Astrocyte (in vitro differentiated cells and primary cell): ENCODE results near the gene CDKN1A. TPM values are rescaled to one million over a fixed set of nuclear protein-coding genes. Genes with fewer than 3 reads are reported as not detected.
A peak's percentile ranks its signal among the peaks of the same experiment; 100 is the strongest.

Experiments
- DNase-seq: peaks from one replicate; pipeline ENCODE4 v3.0.0-alpha.2; 2010; ENCODE audit warnings: low read depth
- FAIRE-seq: peaks from 2 replicates; lab custom pipeline; 2011; peaks lifted over from hg19 to GRCh38; lab: Jason Lieb, UNC
- H2AFZ ChIP-seq: 2 replicates; pipeline ENCODE4 v1.6.0; 2012; ENCODE audit warnings: low read depth, low read length, inconsistent platforms
- H3K27ac ChIP-seq: 2 replicates; pipeline ENCODE4 v1.5.1; 2011; ENCODE audit warnings: low read depth, low read length, inconsistent platforms
- H3K27me3 ChIP-seq: 2 replicates; pipeline ENCODE4 v1.6.0; 2011; ENCODE audit warnings: low read length, inconsistent platforms; ENCODE audit not compliant: insufficient read depth
- H3K36me3 ChIP-seq: 2 replicates; pipeline ENCODE4 v1.5.1; 2011; ENCODE audit warnings: low read length, inconsistent platforms; ENCODE audit not compliant: insufficient read depth
- H3K4me1 ChIP-seq: 2 replicates; pipeline ENCODE4 v1.5.1; 2011; ENCODE audit warnings: low read length, inconsistent platforms; ENCODE audit not compliant: insufficient read depth
- H3K4me2 ChIP-seq: 2 replicates; pipeline ENCODE4 v1.6.0; 2012; ENCODE audit warnings: low read length, inconsistent platforms
- H3K4me3 ChIP-seq: 2 replicates; pipeline ENCODE4 v1.5.1; 2011; ENCODE audit warnings: low read depth, mild to moderate bottlenecking, low read length, inconsistent platforms; ENCODE audit not compliant: insufficient read depth
- H3K79me2 ChIP-seq: 2 replicates; pipeline ENCODE4 v1.6.0; 2012; ENCODE audit warnings: mild to moderate bottlenecking, low read length, inconsistent platforms; ENCODE audit not compliant: insufficient read depth
- H3K9ac ChIP-seq: 2 replicates; pipeline ENCODE4 v1.6.0; 2012; ENCODE audit warnings: mild to moderate bottlenecking, low read length, inconsistent platforms
- H3K9me3 ChIP-seq: 2 replicates; pipeline ENCODE4 v1.5.1; 2012; ENCODE audit warnings: low read depth, mild to moderate bottlenecking, low read length, inconsistent platforms; ENCODE audit not compliant: insufficient read depth
- H4K20me1 ChIP-seq: 2 replicates; pipeline ENCODE4 v1.6.0; 2012; ENCODE audit warnings: low read length, inconsistent platforms; ENCODE audit not compliant: insufficient read depth
- H3K27ac Mint-ChIP-seq: one replicate; pipeline ENCODE4 v1.8.0; 2021; ENCODE audit warnings: mild to moderate bottlenecking, mixed read lengths; ENCODE audit not compliant: unreplicated experiment
- H3K27me3 Mint-ChIP-seq: one replicate; pipeline ENCODE4 v1.8.0; 2021; ENCODE audit warnings: low read depth, mixed read lengths; ENCODE audit not compliant: unreplicated experiment
- H3K36me3 Mint-ChIP-seq: one replicate; pipeline ENCODE4 v1.8.0; 2021; ENCODE audit warnings: low read depth, mixed read lengths; ENCODE audit not compliant: unreplicated experiment
- H3K4me1 Mint-ChIP-seq: one replicate; pipeline ENCODE4 v1.8.0; 2021; ENCODE audit warnings: low read depth, mixed read lengths; ENCODE audit not compliant: unreplicated experiment
- H3K4me3 Mint-ChIP-seq: one replicate; pipeline ENCODE4 v1.8.0; 2021; ENCODE audit warnings: mild to moderate bottlenecking, moderate library complexity, mixed read lengths; ENCODE audit not compliant: unreplicated experiment
- H3K9me3 Mint-ChIP-seq: one replicate; pipeline ENCODE4 v1.8.0; 2021; ENCODE audit warnings: mild to moderate bottlenecking, mixed read lengths; ENCODE audit not compliant: unreplicated experiment
- CTCF ChIP-seq: IDR thresholded peaks from 2 replicates; pipeline ENCODE4 v1.5.1; 2011; ENCODE audit warnings: low read depth, mild to moderate bottlenecking, inconsistent platforms, low read length, moderate library complexity; ENCODE audit not compliant: insufficient read depth
- EZH2 ChIP-seq: IDR thresholded peaks from 2 replicates; pipeline ENCODE4 v1.6.1; 2012; ENCODE audit warnings: mild to moderate bottlenecking, low read length, inconsistent platforms; ENCODE audit not compliant: insufficient read depth
- total RNA-seq: library from RNA; stranded (reverse); gene quantifications from 2 replicates; pipeline ENCODE4 v1.2.1, GENCODE V29; 2021

Gene CDKN1A
- total RNA-seq, 1 donor from 2014 or later = 1,014 TPM

DNA sequence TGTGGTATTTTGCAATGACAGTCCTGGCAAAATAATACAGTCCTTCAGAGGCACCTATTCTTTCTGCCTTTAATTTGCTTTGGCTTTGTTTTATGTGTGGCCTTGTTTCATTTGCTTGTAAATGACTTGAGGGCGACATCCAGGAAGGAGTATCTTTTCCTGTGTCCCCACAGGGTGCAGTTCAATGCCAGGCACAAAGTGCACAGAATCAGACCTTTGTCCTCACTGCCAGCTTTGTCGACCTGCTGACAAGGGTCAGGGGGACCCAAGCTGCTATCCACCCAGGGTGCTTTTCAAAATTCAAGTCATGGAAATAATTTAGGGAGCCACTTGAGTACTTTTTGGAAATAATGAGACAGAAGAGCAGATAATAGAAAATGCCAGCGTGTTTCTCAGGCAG is 37.0 kb upstream of the CDKN1A start:
- Histone ChIP-seq H3K9ac (no peak overlapping the region), H3K4me1 (peaks cover 15% of the 10 kb centered on the region), H3K4me2 (no peak overlapping the region), H3K9me3 (no peaks in the 10 kb centered on the region), H3K27ac (no peak overlapping the region), H3K79me2 (no peaks in the 10 kb centered on the region), H3K27me3 (no peaks in the 10 kb centered on the region), H3K4me3 (no peak overlapping the region), H3K36me3 (no peaks in the 10 kb centered on the region), H2AFZ (no peak overlapping the region), H4K20me1 (no peaks in the 10 kb centered on the region)
- H3K4me1 Mint-ChIP-seq = peaks cover 4% of the 10 kb centered on the region
- H3K27me3 Mint-ChIP-seq = peaks cover 3% of the 10 kb centered on the region
- no peaks in the 10 kb centered on the region for H3K36me3 Mint-ChIP-seq
- no peak overlapping the region for H3K27ac Mint-ChIP-seq
- no peaks in the 10 kb centered on the region for H3K9me3 Mint-ChIP-seq
- FAIRE-seq = no peak
- no peak for TF ChIP-seq CTCF
- TF ChIP-seq EZH2 = no peak
- no peak for DNase-seq
- no peak overlapping the region for H3K4me3 Mint-ChIP-seq

DNA sequence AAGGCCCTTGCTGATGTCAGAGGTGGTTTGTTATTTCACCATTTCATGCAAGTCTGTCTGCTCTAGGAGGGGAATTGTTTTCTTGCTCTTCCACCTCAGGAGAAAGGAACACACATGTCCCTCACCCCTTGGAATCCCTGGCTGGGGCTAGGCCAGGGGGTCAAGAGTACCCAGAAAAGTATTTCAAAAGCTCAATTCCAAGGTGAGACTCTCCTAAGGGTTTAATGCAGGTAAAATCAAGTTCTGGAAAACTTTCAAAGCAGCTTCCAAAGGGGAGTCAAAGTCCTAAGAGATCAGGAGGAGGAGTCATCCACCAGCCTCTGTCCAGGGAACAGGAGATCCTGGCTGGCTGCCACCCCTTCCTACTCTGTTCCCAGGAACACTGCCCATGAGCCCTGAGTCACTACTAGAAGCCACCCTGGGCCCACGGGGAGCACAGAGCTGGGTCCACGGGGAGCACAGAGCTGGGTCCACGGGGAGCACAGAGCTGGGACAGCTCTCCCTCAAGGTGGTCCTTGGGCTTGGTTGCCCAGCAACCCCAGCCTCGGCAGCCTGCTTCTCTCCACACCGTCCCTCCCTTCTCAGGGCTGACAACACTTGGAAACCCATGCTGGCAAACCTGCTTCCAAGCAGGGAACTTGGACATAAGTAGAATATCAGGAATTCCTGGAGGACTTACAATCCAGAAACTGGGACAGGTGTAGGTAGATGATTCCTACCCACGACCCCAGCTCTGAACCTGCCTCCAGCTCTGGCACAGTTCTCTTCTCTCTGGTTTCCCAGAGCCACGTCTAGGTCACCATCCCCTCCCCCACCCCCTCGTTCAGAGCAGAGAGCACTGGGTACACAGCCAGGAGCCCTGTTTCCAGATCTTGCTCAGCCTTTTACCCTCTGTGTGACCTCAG is 35.3 kb upstream of the CDKN1A start:
- Histone ChIP-seq H3K36me3 (no peaks in the 10 kb centered on the region), H3K27ac (no peak overlapping the region), H3K9ac (no peak overlapping the region), H3K4me1 (peaks cover 15% of the 10 kb centered on the region), H3K4me2 (no peak overlapping the region), H3K79me2 (no peaks in the 10 kb centered on the region), H3K27me3 (no peaks in the 10 kb centered on the region), H2AFZ (no peak overlapping the region), H4K20me1 (no peaks in the 10 kb centered on the region), H3K4me3 (no peak overlapping the region), H3K9me3 (no peaks in the 10 kb centered on the region)
- Mint-ChIP-seq H3K4me1 (peaks cover 4% of the 10 kb centered on the region), H3K9me3 (no peaks in the 10 kb centered on the region), H3K27ac (peak overlapping the region; percentile 53), H3K36me3 (no peaks in the 10 kb centered on the region), H3K27me3 (peaks cover 3% of the 10 kb centered on the region), H3K4me3 (no peak overlapping the region)
- TF ChIP-seq EZH2 = no peak
- TF ChIP-seq CTCF = no peak
- peak; percentile 83 for DNase-seq
- peak; percentile 9 for FAIRE-seq

DNA sequence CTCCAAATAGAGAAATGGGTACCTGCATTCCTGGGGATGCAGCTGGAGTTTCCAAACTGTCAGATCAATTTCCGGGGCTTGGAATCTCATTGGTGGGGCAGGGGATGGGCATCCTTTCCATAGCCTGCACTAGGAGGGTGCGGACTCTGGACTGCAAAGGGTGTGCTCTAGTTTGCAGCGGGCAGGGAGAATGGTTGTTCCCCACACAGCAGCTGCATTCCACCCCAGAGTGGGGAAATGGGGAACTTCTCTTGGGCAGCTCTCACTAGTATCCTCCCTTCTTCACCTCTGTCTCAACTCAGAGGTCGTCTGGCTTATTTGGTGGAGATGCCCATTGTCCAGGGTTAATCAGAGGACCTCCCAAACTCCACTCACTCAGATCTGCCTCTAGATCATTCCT is 34.5 kb upstream of the CDKN1A start:
- Histone ChIP-seq H3K4me1 (peaks cover 15% of the 10 kb centered on the region), H3K4me2 (no peak overlapping the region), H3K4me3 (no peak overlapping the region), H3K79me2 (no peaks in the 10 kb centered on the region), H3K27me3 (no peaks in the 10 kb centered on the region), H2AFZ (no peak overlapping the region), H4K20me1 (no peaks in the 10 kb centered on the region), H3K27ac (no peak overlapping the region), H3K36me3 (no peaks in the 10 kb centered on the region), H3K9me3 (no peaks in the 10 kb centered on the region), H3K9ac (no peak overlapping the region)
- Mint-ChIP-seq H3K36me3 (no peaks in the 10 kb centered on the region), H3K27ac (no peak overlapping the region), H3K4me1 (peaks cover 6% of the 10 kb centered on the region), H3K27me3 (peaks cover 5% of the 10 kb centered on the region), H3K9me3 (no peaks in the 10 kb centered on the region), H3K4me3 (no peak overlapping the region)
- FAIRE-seq (no peak), DNase-seq (no peak)
- TF ChIP-seq EZH2 (no peak), CTCF (no peak)
